H9 (cell line): Measurements from ENCODE around the gene DOCK1. TPM values are rescaled to one million over a fixed set of nuclear protein-coding genes. Genes with fewer than 3 reads are reported as not detected.

ENCODE experiments used
- DNase-seq: peaks from one replicate; pipeline ENCODE4 v3.0.0-alpha.2; 2017
- H2AFZ ChIP-seq: one replicate; pipeline ENCODE4 v1.6.1; 2013; ENCODE audit warnings: mild to moderate bottlenecking, low read length, control low read depth, moderate library complexity
- H2AK5ac ChIP-seq: 2 replicates; pipeline ENCODE4 v1.6.1; 2013; ENCODE audit warnings: low read length, control low read depth, mixed read lengths; ENCODE audit not compliant: insufficient read length
- H2BK120ac ChIP-seq: one replicate; pipeline ENCODE4 v1.6.1; 2013; ENCODE audit warnings: low read depth, mild to moderate bottlenecking, low read length, control low read depth, inconsistent platforms; ENCODE audit not compliant: poor library complexity, severe bottlenecking
- H2BK12ac ChIP-seq: 2 replicates; pipeline ENCODE4 v1.6.1; 2013; ENCODE audit warnings: low read length, control low read depth, mixed read lengths, low read depth; ENCODE audit not compliant: insufficient read length
- H2BK15ac ChIP-seq: 2 replicates; pipeline ENCODE4 v1.6.1; 2013; ENCODE audit warnings: low read depth, low read length, control low read depth
- H2BK20ac ChIP-seq: one replicate; pipeline ENCODE4 v1.6.1; 2013; ENCODE audit warnings: low read depth, mild to moderate bottlenecking, low read length, control low read depth, inconsistent platforms; ENCODE audit not compliant: poor library complexity, severe bottlenecking
- H2BK5ac ChIP-seq: 2 replicates; pipeline ENCODE4 v1.6.1; 2013; ENCODE audit warnings: low read length, control low read depth, mixed read lengths; ENCODE audit not compliant: insufficient read length
- H3K14ac ChIP-seq: 2 replicates; pipeline ENCODE4 v1.6.1; 2013; ENCODE audit warnings: low read length, control low read depth; ENCODE audit not compliant: insufficient read depth
- H3K18ac ChIP-seq: 2 replicates; pipeline ENCODE4 v1.6.1; 2013; ENCODE audit warnings: low read depth, mild to moderate bottlenecking, mixed read lengths, low read length, control low read depth; ENCODE audit not compliant: insufficient read length
- H3K23ac ChIP-seq: 2 replicates; pipeline ENCODE4 v1.6.1; 2013; ENCODE audit warnings: low read length, control low read depth, mixed read lengths, low read depth; ENCODE audit not compliant: insufficient read length
- H3K23me2 ChIP-seq: 2 replicates; pipeline ENCODE4 v1.6.1; 2013; ENCODE audit warnings: low read depth, mild to moderate bottlenecking, mixed read lengths, low read length, control low read depth; ENCODE audit not compliant: insufficient read length, poor library complexity, severe bottlenecking
- H3K27ac ChIP-seq: 2 replicates; pipeline ENCODE4 v1.5.1; 2013; ENCODE audit warnings: low read length, control low read depth, mixed read lengths, low read depth; ENCODE audit not compliant: insufficient read length
- H3K27me3 ChIP-seq: 2 replicates; pipeline ENCODE4 v1.6.1; 2013; ENCODE audit warnings: low read length, control low read depth, inconsistent platforms; ENCODE audit not compliant: insufficient read depth
- H3K4ac ChIP-seq: 2 replicates; pipeline ENCODE4 v1.6.1; 2013; ENCODE audit warnings: low read depth, mild to moderate bottlenecking, control low read depth, inconsistent platforms, low read length, moderate library complexity
- H3K4me1 ChIP-seq: 2 replicates; pipeline ENCODE4 v1.6.1; 2013; ENCODE audit warnings: low read length, control low read depth, inconsistent platforms; ENCODE audit not compliant: insufficient read depth
- H3K4me2 ChIP-seq: 2 replicates; pipeline ENCODE4 v1.6.1; 2013; ENCODE audit warnings: low read length, control low read depth, mixed read lengths; ENCODE audit not compliant: insufficient read length, insufficient read depth
- H3K56ac ChIP-seq: 2 replicates; pipeline ENCODE4 v1.6.1; 2013; ENCODE audit warnings: low read depth, mild to moderate bottlenecking, mixed read lengths, low read length, control low read depth; ENCODE audit not compliant: insufficient read length
- H3K79me1 ChIP-seq: 2 replicates; pipeline ENCODE4 v1.6.1; 2013; ENCODE audit warnings: low read depth, mild to moderate bottlenecking, moderate library complexity, low read length, control low read depth, inconsistent platforms; ENCODE audit not compliant: insufficient read depth, poor library complexity, severe bottlenecking
- H3K79me2 ChIP-seq: 2 replicates; pipeline ENCODE4 v1.6.1; 2013; ENCODE audit warnings: low read length, control low read depth, inconsistent platforms; ENCODE audit not compliant: insufficient read depth
- H3K9ac ChIP-seq: 2 replicates; pipeline ENCODE4 v1.6.1; 2013; ENCODE audit warnings: low read length, control low read depth, mixed read lengths; ENCODE audit not compliant: insufficient read length; ENCODE audit errors: extremely low read depth
- H3K9me3 ChIP-seq: one replicate; pipeline ENCODE4 v1.6.1; 2013; ENCODE audit warnings: low read depth, low read length, inconsistent platforms; ENCODE audit not compliant: control insufficient read depth
- H3T11ph ChIP-seq: one replicate; pipeline ENCODE4 v1.6.1; 2013; ENCODE audit warnings: mild to moderate bottlenecking, low read length, control low read depth, inconsistent platforms
- H4K20me1 ChIP-seq: one replicate; pipeline ENCODE4 v1.6.1; 2013; ENCODE audit not compliant: control insufficient read depth, insufficient read length, insufficient read depth
- H4K5ac ChIP-seq: 2 replicates; pipeline ENCODE4 v1.6.1; 2013; ENCODE audit warnings: low read depth, mild to moderate bottlenecking, mixed read lengths, low read length, control low read depth; ENCODE audit not compliant: insufficient read length
- H4K8ac ChIP-seq: replicated peaks from 2 replicates; pipeline ENCODE4 v1.6.1; 2013; ENCODE audit warnings: low read length, control low read depth, mixed read lengths, low read depth; ENCODE audit not compliant: insufficient read length
- H4K91ac ChIP-seq: 2 replicates; pipeline ENCODE4 v1.6.1; 2013; ENCODE audit warnings: low read depth, mild to moderate bottlenecking, moderate library complexity, mixed read lengths, low read length, control low read depth; ENCODE audit not compliant: insufficient read length
- H3K27ac Mint-ChIP-seq, 3 experiments: 2 replicates in 2 of 3; 3 replicates in 1 of 3; pipeline ENCODE4 v1.8.0; 2020 to 2021; ENCODE audit warnings: mixed read lengths in 3 of 3, mild to moderate bottlenecking in 1 of 3, moderate library complexity in 1 of 3
- H3K27me3 Mint-ChIP-seq: 2 replicates; pipeline ENCODE4 v1.8.0; 2021; ENCODE audit warnings: low read depth, mild to moderate bottlenecking, moderate library complexity, mixed read lengths
- H3K36me3 Mint-ChIP-seq, 3 experiments: 2 replicates in 2 of 3; 3 replicates in 1 of 3; pipeline ENCODE4 v1.8.0; 2020 to 2021; ENCODE audit warnings: low read depth in 3 of 3, mixed read lengths in 3 of 3; ENCODE audit not compliant: insufficient read depth in 1 of 3
- H3K4me1 Mint-ChIP-seq, 2 experiments: 2 replicates each; pipeline ENCODE4 v1.8.0; 2020; ENCODE audit warnings: mixed read lengths in 2 of 2
- H3K4me3 Mint-ChIP-seq, 2 experiments: 2 replicates in 1 of 2; 3 replicates in 1 of 2; pipeline ENCODE4 v1.8.0; 2020 to 2021; ENCODE audit warnings: mild to moderate bottlenecking in 2 of 2, mixed read lengths in 2 of 2, moderate library complexity in 1 of 2
- H3K9me3 Mint-ChIP-seq, 2 experiments: 2 replicates in 1 of 2; 3 replicates in 1 of 2; pipeline ENCODE4 v1.8.0; 2020; ENCODE audit warnings: mild to moderate bottlenecking in 2 of 2, mixed read lengths in 2 of 2, moderate library complexity in 1 of 2
- CTCF ChIP-seq: fragments of 200-600 bp; sonication (generic); conservative IDR thresholded peaks from 3 replicates; pipeline ENCODE4 v1.8.0; 2021; ENCODE audit warnings: antibody characterized with exemption, mild to moderate bottlenecking
- WGBS: extraction: QIAGEN DNeasy Blood & Tissue Kit; methylation state at CpG from one replicate; pipeline ENCODE4 v1.1.7; 2013; ENCODE audit warnings: missing lambda C conversion rate, low lambda C conversion rate, mixed read lengths; ENCODE audit not compliant: insufficient read length; ENCODE audit errors: extremely low coverage; 5-methylcytosine and 5-hydroxymethylcytosine counted together
- total RNA-seq: library from RNA; stranded (reverse); gene quantifications from 2 replicates; pipeline ENCODE4 v1.2.1, GENCODE V29; 2021

Gene DOCK1
- total RNA-seq, 1 experiment from 2014 or later = 57.0 TPM

GRCh38 chr10:127265288-127265687 lies 360.1 kb downstream of the DOCK1 start:
- Mint-ChIP-seq H3K27me3 (no peaks in the 10 kb centered on the region), H3K27ac (peak overlapping the region in 1 of 3 experiments; percentile 17; a peak in 2 of 7 replicates), H3K4me1 (peaks cover 0 to 8% of the 10 kb centered on the region in 2 experiments; a peak in 3 of 4 replicates), H3K4me3 (no peak overlapping the region), H3K9me3 (peaks cover 11 to 15% of the 10 kb centered on the region in 2 experiments), H3K36me3 (peaks cover 5 to 18% (median 10%) of the 10 kb centered on the region in 3 experiments)
- Histone ChIP-seq H3K27ac (no peak overlapping the region), H3K14ac (no peak overlapping the region), H2BK15ac (no peak overlapping the region), H2BK20ac (no peak overlapping the region), H2BK12ac (no peak overlapping the region), H3K4ac (no peak overlapping the region), H4K20me1 (no peaks in the 10 kb centered on the region), H3K4me2 (no peak overlapping the region), H2BK5ac (no peak overlapping the region), H4K5ac (no peak overlapping the region), H3K4me1 (no peaks in the 10 kb centered on the region), H2AK5ac (no peak overlapping the region), H2BK120ac (no peak overlapping the region), H3K23ac (no peak overlapping the region), H4K8ac (no peak overlapping the region), H2AFZ (no peak overlapping the region), H3K18ac (no peak overlapping the region), H3T11ph (no peak overlapping the region), H3K27me3 (no peaks in the 10 kb centered on the region), H4K91ac (no peak overlapping the region), H3K9me3 (no peaks in the 10 kb centered on the region), H3K9ac (no peak overlapping the region), H3K23me2 (no peaks in the 10 kb centered on the region), H3K56ac (no peak overlapping the region), H3K79me1 (no peaks in the 10 kb centered on the region), H3K79me2 (no peaks in the 10 kb centered on the region)
- TF ChIP-seq CTCF = no peak
- no CpG with 5 or more reads among the region's 3 CpGs for WGBS
- no peak for DNase-seq
